HepG2 (cell line): ENCODE measurements around the gene PNLDC1. TPM values are rescaled to one million over a fixed set of nuclear protein-coding genes. Genes with fewer than 3 reads are reported as not detected.

Experiments
- AKAP8 ChIP-seq: sonication (generic); formaldehyde crosslinking; IDR thresholded peaks from 2 replicates; pipeline ENCODE4 v1.5.1; 2020; ENCODE audit warnings: mild to moderate bottlenecking, missing genetic modification reagents
- ATAD3A ChIP-seq: sonication (generic); formaldehyde crosslinking; IDR thresholded peaks from 2 replicates; pipeline ENCODE4 v1.4.0; 2020; ENCODE audit warnings: missing genetic modification reagents
- CEBPG ChIP-seq: IDR thresholded peaks from 2 replicates; pipeline ENCODE4 v1.6.1; 2016
- CREM ChIP-seq, 2 experiments: sonication (generic) in 1 of 2; formaldehyde crosslinking in 1 of 2; IDR thresholded peaks; 2 replicates each; pipeline versions ENCODE4 v1.4.0 to v1.6.1; 2016 to 2020; ENCODE audit warnings: antibody characterized with exemption in 1 of 2, mild to moderate bottlenecking in 1 of 2, missing genetic modification reagents in 1 of 2
- DNMT1 ChIP-seq: sonication (generic); formaldehyde crosslinking; IDR thresholded peaks from 2 replicates; pipeline ENCODE4 v1.5.1; 2020; ENCODE audit warnings: mild to moderate bottlenecking, missing genetic modification reagents
- FOXM1 ChIP-seq: sonication (generic); formaldehyde crosslinking; IDR thresholded peaks from 2 replicates; pipeline ENCODE4 v1.5.0; 2020; ENCODE audit warnings: missing genetic modification reagents
- GABPB1 ChIP-seq: IDR thresholded peaks from 2 replicates; pipeline ENCODE4 v1.6.1; 2016; ENCODE audit warnings: mild to moderate bottlenecking, missing genetic modification reagents, moderate library complexity, missing compliant biosample characterization
- GFI1 ChIP-seq: sonication (generic); formaldehyde crosslinking; IDR thresholded peaks from 2 replicates; pipeline ENCODE4 v1.5.0; 2020; ENCODE audit warnings: missing genetic modification reagents, mild to moderate bottlenecking, borderline replicate concordance
- KDM5A ChIP-seq: fragments of 200-600 bp; sonication (generic); IDR thresholded peaks from 2 replicates; pipeline ENCODE4 v1.7.0; 2018; ENCODE audit warnings: antibody characterized with exemption, mild to moderate bottlenecking, low read length, borderline replicate concordance
- MBD4 ChIP-seq: IDR thresholded peaks from 2 replicates; pipeline ENCODE4 v1.6.1; 2012; ENCODE audit warnings: low read length, inconsistent platforms, borderline replicate concordance
- MIER3 ChIP-seq: IDR thresholded peaks from 2 replicates; pipeline ENCODE4 v1.6.1; 2016; ENCODE audit warnings: missing compliant biosample characterization, borderline replicate concordance
- PBX3 ChIP-seq: sonication (generic); formaldehyde crosslinking; IDR thresholded peaks from 2 replicates; pipeline ENCODE4 v1.8.1; 2023; ENCODE audit warnings: missing genetic modification reagents, inconsistent platforms, borderline replicate concordance
- SPEN ChIP-seq: sonication (generic); formaldehyde crosslinking; IDR thresholded peaks from 2 replicates; pipeline ENCODE4 v1.5.1; 2020; ENCODE audit warnings: low read depth, mild to moderate bottlenecking, missing genetic modification reagents
- ZNF343 ChIP-seq: sonication (generic); formaldehyde crosslinking; IDR thresholded peaks from 2 replicates; pipeline ENCODE4 v1.4.0; 2020; ENCODE audit warnings: mild to moderate bottlenecking, missing genetic modification reagents
- polyA plus RNA-seq, 8 experiments: library from polyadenylated mRNA; depleted of rRNA in 3 of 8; stranded (reverse) in 7 of 8; unstranded in 1 of 8; fragments of >200 nt; fragmentation: Illumina TruSeq in 4 of 8; extraction: Trizol in 4 of 8; gene quantifications; 2 replicates each; pipeline versions ENCODE4 v1.2.1 to v1.2.3, GENCODE V29; 2011 to 2016; ENCODE audit warnings: low read depth in 4 of 8, missing spikeins in 1 of 8, mixed read lengths in 1 of 8; ENCODE audit not compliant: insufficient read depth in 1 of 8
- total RNA-seq, 5 experiments: library from RNA; depleted of rRNA; stranded (reverse); fragments of >200 nt; fragmentation: Illumina TruSeq; extraction: Trizol; gene quantifications; 2 replicates each; pipeline ENCODE4 v1.2.3, GENCODE V29; 2016; ENCODE audit warnings: low read depth in 1 of 5
- TF ChIP-seq, protein P1 (sequence below): sonication (generic); formaldehyde crosslinking; IDR thresholded peaks from 2 replicates; pipeline ENCODE4 v1.8.0; 2022; ENCODE audit warnings: missing genetic modification reagents, mild to moderate bottlenecking, inconsistent platforms, borderline replicate concordance
- TF ChIP-seq, protein P2 (sequence below): sonication (generic); formaldehyde crosslinking; IDR thresholded peaks from 2 replicates; pipeline ENCODE4 v1.5.1; 2020; ENCODE audit warnings: mild to moderate bottlenecking, missing genetic modification reagents, moderate library complexity
- TF ChIP-seq, protein P3 (sequence below), 2 experiments: IDR thresholded peaks; 2 replicates each; pipeline ENCODE4 v1.6.1; 2011 to 2012; ENCODE audit warnings: low read length in 2 of 2, borderline replicate concordance in 1 of 2, low read depth in 1 of 2, mild to moderate bottlenecking in 1 of 2, moderate library complexity in 1 of 2

Gene PNLDC1
- total and polyA plus RNA-seq, 2 of the 13 experiments (the other 11 are each of a cell fraction or from before 2014, with no cell fraction given), result not detected

GRCh38 chr6:159790149-159790955, 9.7 kb upstream of the PNLDC1 start, which contains the start of gene MRPL18 (continued):
- TF ChIP-seq CEBPG (CRISPR knock-in tag) (peak; percentile 42; the same call in 1 of the 2 replicates), ZNF343 (CRISPR knock-in tag) (no peak), MIER3 (CRISPR knock-in tag) (no peak), GABPB1 (CRISPR knock-in tag) (peak; percentile 90), MBD4 (no peak), SPEN (no peak; the same call in 1 of the 2 replicates), AKAP8 (CRISPR knock-in tag) (no peak; the same call in 1 of the 2 replicates), PBX3 (CRISPR knock-in tag) (peak; percentile 88; the same call in 1 of the 2 replicates), FOXM1 (CRISPR knock-in tag) (no peak), DNMT1 (no peak), CREM (IDR thresholded peaks at IDR 0.05) (peak; percentile 81), CREM (CRISPR knock-in tag; IDR thresholded peaks at IDR 0.05) (no peak), KDM5A (peak; percentile 65), ATAD3A (CRISPR knock-in tag) (no peak), GFI1 (CRISPR knock-in tag) (peak; percentile 28; the same call in 1 of the 2 replicates)
- TF ChIP-seq, protein P1, sequence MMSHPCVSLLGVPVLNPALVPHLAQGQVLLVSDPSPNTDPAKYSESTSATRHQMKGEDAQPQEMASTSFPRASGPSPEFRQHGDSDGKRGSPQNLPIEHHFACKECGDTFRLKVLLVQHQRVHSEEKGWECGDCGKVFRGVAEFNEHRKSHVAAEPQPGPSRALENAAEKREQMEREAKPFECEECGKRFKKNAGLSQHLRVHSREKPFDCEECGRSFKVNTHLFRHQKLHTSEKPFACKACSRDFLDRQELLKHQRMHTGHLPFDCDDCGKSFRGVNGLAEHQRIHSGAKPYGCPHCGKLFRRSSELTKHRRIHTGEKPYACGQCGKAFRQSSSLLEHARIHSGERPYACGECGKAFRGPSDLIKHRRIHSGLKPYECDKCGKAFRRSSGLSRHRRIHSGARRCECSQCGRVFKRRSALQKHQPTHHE (CRISPR knock-in tag), result no peak; the same call in 1 of the 2 replicates
- TF ChIP-seq, protein P2, sequence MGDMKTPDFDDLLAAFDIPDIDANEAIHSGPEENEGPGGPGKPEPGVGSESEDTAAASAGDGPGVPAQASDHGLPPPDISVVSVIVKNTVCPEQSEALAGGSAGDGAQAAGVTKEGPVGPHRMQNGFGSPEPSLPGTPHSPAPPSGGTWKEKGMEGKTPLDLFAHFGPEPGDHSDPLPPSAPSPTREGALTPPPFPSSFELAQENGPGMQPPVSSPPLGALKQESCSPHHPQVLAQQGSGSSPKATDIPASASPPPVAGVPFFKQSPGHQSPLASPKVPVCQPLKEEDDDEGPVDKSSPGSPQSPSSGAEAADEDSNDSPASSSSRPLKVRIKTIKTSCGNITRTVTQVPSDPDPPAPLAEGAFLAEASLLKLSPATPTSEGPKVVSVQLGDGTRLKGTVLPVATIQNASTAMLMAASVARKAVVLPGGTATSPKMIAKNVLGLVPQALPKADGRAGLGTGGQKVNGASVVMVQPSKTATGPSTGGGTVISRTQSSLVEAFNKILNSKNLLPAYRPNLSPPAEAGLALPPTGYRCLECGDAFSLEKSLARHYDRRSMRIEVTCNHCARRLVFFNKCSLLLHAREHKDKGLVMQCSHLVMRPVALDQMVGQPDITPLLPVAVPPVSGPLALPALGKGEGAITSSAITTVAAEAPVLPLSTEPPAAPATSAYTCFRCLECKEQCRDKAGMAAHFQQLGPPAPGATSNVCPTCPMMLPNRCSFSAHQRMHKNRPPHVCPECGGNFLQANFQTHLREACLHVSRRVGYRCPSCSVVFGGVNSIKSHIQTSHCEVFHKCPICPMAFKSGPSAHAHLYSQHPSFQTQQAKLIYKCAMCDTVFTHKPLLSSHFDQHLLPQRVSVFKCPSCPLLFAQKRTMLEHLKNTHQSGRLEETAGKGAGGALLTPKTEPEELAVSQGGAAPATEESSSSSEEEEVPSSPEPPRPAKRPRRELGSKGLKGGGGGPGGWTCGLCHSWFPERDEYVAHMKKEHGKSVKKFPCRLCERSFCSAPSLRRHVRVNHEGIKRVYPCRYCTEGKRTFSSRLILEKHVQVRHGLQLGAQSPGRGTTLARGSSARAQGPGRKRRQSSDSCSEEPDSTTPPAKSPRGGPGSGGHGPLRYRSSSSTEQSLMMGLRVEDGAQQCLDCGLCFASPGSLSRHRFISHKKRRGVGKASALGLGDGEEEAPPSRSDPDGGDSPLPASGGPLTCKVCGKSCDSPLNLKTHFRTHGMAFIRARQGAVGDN (CRISPR knock-in tag), result no peak
- TF ChIP-seq, protein P3, sequence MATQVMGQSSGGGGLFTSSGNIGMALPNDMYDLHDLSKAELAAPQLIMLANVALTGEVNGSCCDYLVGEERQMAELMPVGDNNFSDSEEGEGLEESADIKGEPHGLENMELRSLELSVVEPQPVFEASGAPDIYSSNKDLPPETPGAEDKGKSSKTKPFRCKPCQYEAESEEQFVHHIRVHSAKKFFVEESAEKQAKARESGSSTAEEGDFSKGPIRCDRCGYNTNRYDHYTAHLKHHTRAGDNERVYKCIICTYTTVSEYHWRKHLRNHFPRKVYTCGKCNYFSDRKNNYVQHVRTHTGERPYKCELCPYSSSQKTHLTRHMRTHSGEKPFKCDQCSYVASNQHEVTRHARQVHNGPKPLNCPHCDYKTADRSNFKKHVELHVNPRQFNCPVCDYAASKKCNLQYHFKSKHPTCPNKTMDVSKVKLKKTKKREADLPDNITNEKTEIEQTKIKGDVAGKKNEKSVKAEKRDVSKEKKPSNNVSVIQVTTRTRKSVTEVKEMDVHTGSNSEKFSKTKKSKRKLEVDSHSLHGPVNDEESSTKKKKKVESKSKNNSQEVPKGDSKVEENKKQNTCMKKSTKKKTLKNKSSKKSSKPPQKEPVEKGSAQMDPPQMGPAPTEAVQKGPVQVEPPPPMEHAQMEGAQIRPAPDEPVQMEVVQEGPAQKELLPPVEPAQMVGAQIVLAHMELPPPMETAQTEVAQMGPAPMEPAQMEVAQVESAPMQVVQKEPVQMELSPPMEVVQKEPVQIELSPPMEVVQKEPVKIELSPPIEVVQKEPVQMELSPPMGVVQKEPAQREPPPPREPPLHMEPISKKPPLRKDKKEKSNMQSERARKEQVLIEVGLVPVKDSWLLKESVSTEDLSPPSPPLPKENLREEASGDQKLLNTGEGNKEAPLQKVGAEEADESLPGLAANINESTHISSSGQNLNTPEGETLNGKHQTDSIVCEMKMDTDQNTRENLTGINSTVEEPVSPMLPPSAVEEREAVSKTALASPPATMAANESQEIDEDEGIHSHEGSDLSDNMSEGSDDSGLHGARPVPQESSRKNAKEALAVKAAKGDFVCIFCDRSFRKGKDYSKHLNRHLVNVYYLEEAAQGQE (IDR thresholded peaks at IDR 0.05; ENCODE audit: borderline replicate concordance in 1 of 2, low read depth in 1 of 2, low read length in 2 of 2), result no peak; a peak in 2 of 4 replicates
